Hematopoietic multipotent progenitor cell treated with erythropoietin and hydrocortisone succinate and interleukin-3 and kit ligand, for 6 days (in vitro differentiated cells): ENCODE results near the gene ZNF391.
"Not testable (repeated sequence)": the region's sequence is repeated elsewhere in the genome, so short reads cannot be mapped to it uniquely, and the experiment has no call there.

Experiments
- DNase-seq: peaks from one replicate; pipeline ENCODE4 v3.0.0-alpha.2; 2015

Gene ZNF391

GRCh38 chr6:27388293-27389197, at the start of gene ZNF391:
Gene ZNF391, plus strand, starts transcription at chr6:27388759. Its CDS starts 11,612 bp downstream, at chr6:27400371.
- peak; percentile 82 for DNase-seq

GRCh38 chr6:27352850-27353249, 35.7 kb upstream of the ZNF391 start:
- no peak for DNase-seq

- no peak for DNase-seq
Measured at GRCh38 chr6:27358786-27359185, 29.8 kb upstream of the ZNF391 start.

GRCh38 chr6:27359231-27359630, 29.3 kb upstream of the ZNF391 start:
- no peak for DNase-seq

GRCh38 chr6:27368202-27368601, 20.4 kb upstream of the ZNF391 start:
- no peak for DNase-seq

GRCh38 chr6:27370391-27370790, 18.2 kb upstream of the ZNF391 start:
- DNase-seq = no peak

- peak; percentile 86 for DNase-seq
Measured at GRCh38 chr6:27374824-27375612, 13.5 kb upstream of the ZNF391 start.

GRCh38 chr6:27375613-27376079, 12.9 kb upstream of the ZNF391 start:
- DNase-seq = peak; percentile 24

- DNase-seq = not testable (repeated sequence)
Measured at GRCh38 chr6:27378406-27378805, 10.2 kb upstream of the ZNF391 start.

GRCh38 chr6:27381001-27381400, 7.6 kb upstream of the ZNF391 start:
- DNase-seq = not testable (repeated sequence)

- DNase-seq = no peak
Measured at GRCh38 chr6:27383011-27383410, 5.5 kb upstream of the ZNF391 start.

- DNase-seq = no peak
Measured at GRCh38 chr6:27383481-27383880, 5.1 kb upstream of the ZNF391 start.

- no peak for DNase-seq
Measured at GRCh38 chr6:27392623-27393022, 4.1 kb downstream of the ZNF391 start.

- DNase-seq = no peak
Measured at GRCh38 chr6:27394073-27394472, 5.5 kb downstream of the ZNF391 start.

GRCh38 chr6:27400877-27401642, 12.5 kb downstream of the ZNF391 start:
- DNase-seq = no peak

- DNase-seq = no peak
Measured at GRCh38 chr6:27406085-27406484, 17.5 kb downstream of the ZNF391 start.

GRCh38 chr6:27407153-27407814, 18.7 kb downstream of the ZNF391 start:
- DNase-seq = no peak

- no peak for DNase-seq
Measured at GRCh38 chr6:27414300-27414699, 25.7 kb downstream of the ZNF391 start.

- no peak for DNase-seq
Measured at GRCh38 chr6:27414996-27415395, 26.4 kb downstream of the ZNF391 start.

GRCh38 chr6:27415898-27416297, 27.3 kb downstream of the ZNF391 start:
- no peak for DNase-seq

- DNase-seq = no peak
Measured at GRCh38 chr6:27419363-27419762, 30.8 kb downstream of the ZNF391 start.

- no peak for DNase-seq
Measured at GRCh38 chr6:27422651-27423332, 34.2 kb downstream of the ZNF391 start.
